Rectal smooth muscle tissue (tissue), 1 donor: Measurements from ENCODE around the gene PCNX2.

Source experiments
- H3K27ac ChIP-seq: one replicate; pipeline ENCODE4 v1.7.0; 2013; ENCODE audit warnings: low read depth, low read length, inconsistent platforms
- H3K27me3 ChIP-seq: one replicate; pipeline ENCODE4 v1.7.0; 2013; ENCODE audit warnings: low read length; ENCODE audit not compliant: control insufficient read depth, insufficient read depth
- H3K36me3 ChIP-seq: one replicate; pipeline ENCODE4 v1.7.0; 2013; ENCODE audit warnings: low read length; ENCODE audit not compliant: control insufficient read depth, insufficient read depth
- H3K4me1 ChIP-seq: one replicate; pipeline ENCODE4 v1.7.0; 2013; ENCODE audit warnings: low read length; ENCODE audit not compliant: control insufficient read depth, insufficient read depth
- H3K4me3 ChIP-seq: one replicate; pipeline ENCODE4 v1.7.0; 2013; ENCODE audit warnings: low read length
- H3K9ac ChIP-seq: one replicate; pipeline ENCODE4 v1.7.0; 2013; ENCODE audit warnings: low read length

PCNX2 gene

GRCh38 chr1:232952514-232953499, 342.7 kb downstream of the PCNX2 start:
- H3K4me3 ChIP-seq, result peak overlapping the region; percentile 1
- no peaks in the 10 kb centered on the region for H3K27me3 ChIP-seq
- no peak overlapping the region for H3K27ac ChIP-seq
- H3K4me1 ChIP-seq, result peaks cover 12% of the 10 kb centered on the region
- peaks cover 3% of the 10 kb centered on the region for H3K36me3 ChIP-seq
- H3K9ac ChIP-seq, result no peak overlapping the region

DNA sequence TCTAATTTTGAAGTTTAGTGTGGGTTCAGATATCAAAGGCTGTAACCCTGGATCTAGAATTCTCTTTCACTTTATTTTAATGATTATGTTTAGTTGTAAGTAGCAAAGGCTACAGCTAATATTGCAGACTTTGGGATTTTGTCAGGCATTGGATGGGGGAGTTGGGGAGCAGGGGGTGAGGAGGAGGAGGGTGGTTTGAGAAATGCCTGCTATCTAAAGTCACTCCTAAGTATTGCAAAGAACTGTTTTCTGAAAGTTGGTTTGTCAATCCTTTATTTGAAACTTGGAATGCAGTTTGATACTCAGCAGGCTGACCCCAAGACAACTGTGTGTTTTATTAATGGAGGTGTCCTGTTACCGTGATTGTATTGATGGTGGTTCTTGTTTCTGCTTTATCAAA, 343.9 kb downstream of the PCNX2 start:
- Histone ChIP-seq H3K27me3 (no peaks in the 10 kb centered on the region), H3K9ac (no peak overlapping the region), H3K27ac (no peak overlapping the region), H3K36me3 (no peaks in the 10 kb centered on the region), H3K4me3 (peak overlapping the region; percentile 83), H3K4me1 (peaks cover 12% of the 10 kb centered on the region)

DNA sequence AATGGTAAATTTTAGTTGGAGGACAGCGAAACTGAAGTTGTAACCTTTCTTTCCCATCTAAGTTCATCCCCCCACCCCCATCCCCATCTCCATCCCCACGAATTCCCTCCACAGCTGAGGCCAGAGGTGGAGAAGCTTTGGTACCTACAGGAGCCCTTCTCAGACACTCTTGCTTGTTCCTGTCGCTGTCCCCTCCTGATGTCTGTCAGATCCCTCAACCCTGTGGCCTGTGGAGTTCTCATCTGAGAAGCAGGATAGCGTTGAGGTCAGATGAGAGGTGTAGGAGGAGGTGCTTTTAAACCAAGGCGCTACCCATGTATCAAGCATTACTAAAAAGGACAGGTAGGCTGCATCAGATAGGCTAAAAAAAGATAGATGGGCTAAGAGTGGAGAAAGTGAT, 344.3 kb downstream of the PCNX2 start:
- Histone ChIP-seq H3K27me3 (no peaks in the 10 kb centered on the region), H3K4me3 (peak overlapping the region; percentile 83), H3K9ac (no peak overlapping the region), H3K4me1 (peaks cover 12% of the 10 kb centered on the region), H3K36me3 (no peaks in the 10 kb centered on the region), H3K27ac (no peak overlapping the region)

DNA sequence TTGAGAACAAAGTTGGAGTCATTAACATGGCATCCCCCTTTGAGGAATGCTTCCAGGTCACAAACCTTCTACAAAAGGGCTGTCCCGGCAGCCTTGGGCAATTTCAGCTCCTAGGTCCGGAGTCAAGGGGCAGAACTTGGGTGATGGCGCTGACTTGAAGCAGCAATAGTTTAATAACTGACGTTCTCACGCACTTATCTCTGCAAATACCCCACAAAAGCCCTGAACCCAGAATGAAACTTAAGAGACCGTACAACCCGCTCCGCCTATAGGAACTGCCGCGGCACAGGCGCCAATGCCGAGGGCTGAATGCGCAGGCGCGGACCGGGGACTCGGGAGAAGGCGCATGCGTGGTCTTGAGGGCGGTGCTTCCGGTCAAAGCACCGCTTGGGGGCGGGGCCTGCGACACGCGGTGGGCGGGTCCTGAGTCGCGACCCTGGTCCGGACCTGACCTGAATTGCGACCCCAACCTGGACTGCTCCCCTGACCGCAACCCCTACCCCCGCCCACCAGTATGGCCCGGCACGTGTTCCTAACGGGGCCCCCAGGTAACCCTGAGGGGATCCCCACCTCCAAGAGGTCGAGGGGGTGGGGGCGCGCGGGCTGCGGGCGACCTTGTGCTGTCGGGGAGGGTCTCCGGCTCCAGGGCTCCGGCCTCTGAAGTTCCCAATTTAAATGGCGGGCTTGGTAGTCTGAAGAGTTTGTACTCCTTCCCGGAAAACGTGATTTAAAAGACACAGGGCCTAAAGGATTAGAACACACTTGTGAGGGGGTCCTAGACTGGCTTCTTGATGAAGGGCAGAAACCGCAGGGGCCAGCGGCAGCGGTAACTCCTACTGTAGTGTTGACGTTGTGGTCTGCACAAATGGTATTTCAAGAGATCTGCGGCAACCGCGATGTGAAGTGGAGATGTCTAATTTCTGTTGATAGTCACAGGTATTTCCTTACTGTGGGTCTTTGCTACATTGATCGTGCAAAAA, 345.0 kb downstream of the PCNX2 start, which contains the start of gene NTPCR:
Gene NTPCR (plus strand): TSS at position 415 of the 980 bp plus-strand sequence. CDS start 100 bp downstream, at position 515.
- peak within 1 kb of the TSS; percentile 74 for H3K9ac ChIP-seq
- H3K4me1 ChIP-seq, result peaks cover 12% of the 10 kb centered on the region
- peak within 1 kb of the TSS; percentile 81 for H3K27ac ChIP-seq
- H3K36me3 ChIP-seq, result no peaks in the 10 kb centered on the region
- peak within 1 kb of the TSS; percentile 83 for H3K4me3 ChIP-seq
- no peaks in the 10 kb centered on the region for H3K27me3 ChIP-seq

DNA sequence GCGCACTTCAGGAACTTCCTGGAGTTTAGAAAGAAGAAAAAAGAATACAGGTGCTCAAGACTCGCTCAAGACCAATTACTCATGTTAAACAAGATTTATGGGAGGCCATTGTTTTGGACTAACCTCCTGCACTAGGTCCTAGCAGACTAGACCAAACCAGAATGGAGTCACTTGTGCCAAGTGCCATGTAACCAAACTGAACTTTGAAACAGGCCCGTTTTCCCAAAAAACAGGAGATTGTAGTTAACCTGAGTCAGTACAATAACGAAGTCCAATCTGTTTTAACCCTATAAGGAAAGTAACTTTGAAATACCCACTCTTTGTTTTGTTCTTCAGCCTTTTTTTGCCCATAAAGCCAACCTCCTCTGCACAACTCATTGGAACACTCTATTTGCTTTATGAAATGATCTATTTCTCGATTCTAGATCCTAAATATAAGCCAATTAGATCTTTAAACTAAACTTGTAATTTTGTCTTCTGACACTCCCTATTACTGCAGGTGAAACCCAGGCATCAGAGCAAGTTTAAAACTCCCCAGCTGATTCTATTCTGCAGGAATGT, 345.8 kb downstream of the PCNX2 start:
- Histone ChIP-seq H3K36me3 (no peaks in the 10 kb centered on the region), H3K27ac (peak overlapping the region; percentile 81), H3K9ac (peak overlapping the region; percentile 74), H3K4me3 (peak overlapping the region; percentile 83), H3K27me3 (no peaks in the 10 kb centered on the region), H3K4me1 (peaks cover 12% of the 10 kb centered on the region)

- Histone ChIP-seq H3K4me3 (no peak overlapping the region), H3K9ac (no peak overlapping the region), H3K36me3 (no peaks in the 10 kb centered on the region), H3K4me1 (no peaks in the 10 kb centered on the region), H3K27me3 (no peaks in the 10 kb centered on the region), H3K27ac (no peak overlapping the region)
These were observed 351.2 kb downstream of the PCNX2 start for GRCh38 chr1:232944347-232944746.

DNA sequence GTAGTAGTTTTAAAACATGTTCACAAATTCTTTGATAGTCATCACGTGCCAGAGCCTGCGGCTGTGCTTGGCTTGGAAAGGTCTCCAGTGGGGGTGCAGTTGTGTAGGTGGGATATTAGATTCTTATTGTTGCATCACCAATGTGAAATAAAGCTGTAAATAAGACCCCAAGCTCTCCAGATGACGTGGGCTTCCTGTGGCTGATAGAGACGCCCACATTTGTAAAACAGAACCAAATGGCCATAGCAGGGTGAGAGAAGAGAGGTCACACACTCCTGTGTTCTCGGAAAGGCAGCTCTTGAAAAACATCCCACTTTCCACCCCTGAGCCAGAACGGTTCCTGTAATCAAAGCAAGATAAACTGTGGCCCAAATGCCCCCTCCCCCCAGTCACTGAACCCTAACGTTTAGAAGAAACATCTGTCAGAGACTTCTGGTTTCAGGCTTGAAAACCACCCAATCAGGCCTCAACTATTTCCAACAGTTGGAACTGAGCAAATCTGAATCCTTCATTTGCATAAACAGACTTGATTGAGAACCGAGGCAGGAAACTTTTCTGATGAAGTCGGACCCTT, 351.8 kb downstream of the PCNX2 start:
- no peak overlapping the region for H3K27ac ChIP-seq
- H3K9ac ChIP-seq, result no peak overlapping the region
- H3K4me3 ChIP-seq, result no peak overlapping the region
- no peaks in the 10 kb centered on the region for H3K27me3 ChIP-seq
- no peaks in the 10 kb centered on the region for H3K36me3 ChIP-seq
- no peaks in the 10 kb centered on the region for H3K4me1 ChIP-seq

GRCh38 chr1:232942413-232943294, 352.9 kb downstream of the PCNX2 start:
- Histone ChIP-seq H3K36me3 (no peaks in the 10 kb centered on the region), H3K4me1 (no peaks in the 10 kb centered on the region), H3K27me3 (no peaks in the 10 kb centered on the region), H3K9ac (no peak overlapping the region), H3K27ac (no peak overlapping the region), H3K4me3 (no peak overlapping the region)

DNA sequence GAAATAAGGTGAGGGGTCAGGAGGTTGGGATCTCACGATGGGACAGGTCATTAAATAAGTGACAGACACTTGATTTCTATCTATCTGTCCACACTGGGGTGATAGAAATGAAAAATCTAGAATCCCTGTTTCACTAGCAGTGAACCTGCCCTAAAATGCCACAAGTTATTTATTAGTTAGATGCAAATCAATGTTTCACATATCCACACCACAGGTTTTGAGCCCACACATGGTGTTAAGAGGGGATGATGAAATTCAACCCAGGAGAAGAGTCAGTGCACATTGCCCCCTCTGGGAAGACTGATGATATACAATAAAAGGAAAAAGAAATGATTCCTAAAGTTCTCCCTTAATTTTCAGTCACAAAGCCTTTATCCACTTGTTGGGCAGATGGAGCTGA, 355.3 kb downstream of the PCNX2 start:
- no peak overlapping the region for H3K9ac ChIP-seq
- no peak overlapping the region for H3K27ac ChIP-seq
- H3K4me3 ChIP-seq, result no peak overlapping the region
- H3K36me3 ChIP-seq, result no peaks in the 10 kb centered on the region
- no peaks in the 10 kb centered on the region for H3K27me3 ChIP-seq
- no peaks in the 10 kb centered on the region for H3K4me1 ChIP-seq

DNA sequence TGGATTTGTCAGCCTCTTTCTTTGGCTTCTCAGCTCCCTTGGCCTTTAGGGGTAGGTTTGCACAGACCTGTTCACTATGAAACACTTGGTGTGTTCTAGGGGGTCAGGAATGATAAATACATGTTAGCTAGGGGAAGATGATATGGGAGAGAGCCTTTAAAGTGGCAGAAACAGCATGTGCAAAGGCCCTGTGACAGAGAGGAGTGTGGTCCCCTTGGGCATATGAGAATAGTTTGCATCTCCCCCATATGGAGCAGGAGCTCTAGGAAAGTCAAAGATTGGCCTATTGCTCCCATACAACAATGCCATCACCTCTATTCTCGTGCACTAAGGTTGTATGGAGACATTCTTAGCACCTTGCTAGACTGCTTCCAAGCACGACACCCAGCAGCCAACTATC, 355.8 kb downstream of the PCNX2 start:
- Histone ChIP-seq H3K4me3 (no peak overlapping the region), H3K27me3 (no peaks in the 10 kb centered on the region), H3K4me1 (no peaks in the 10 kb centered on the region), H3K9ac (no peak overlapping the region), H3K27ac (no peak overlapping the region), H3K36me3 (no peaks in the 10 kb centered on the region)

- Histone ChIP-seq H3K4me1 (no peaks in the 10 kb centered on the region), H3K36me3 (no peaks in the 10 kb centered on the region), H3K4me3 (no peak overlapping the region), H3K9ac (no peak overlapping the region), H3K27me3 (no peaks in the 10 kb centered on the region), H3K27ac (no peak overlapping the region)
These were observed 356.6 kb downstream of the PCNX2 start for GRCh38 chr1:232938926-232939325.
